Ishikawa (cell line): Measurements from ENCODE around the gene DDHD1.

Experiments used
- CEBPB ChIP-seq: IDR thresholded peaks from 2 replicates; pipeline ENCODE4 v1.6.1; 2012
- CREB1 ChIP-seq: IDR thresholded peaks from 2 replicates; pipeline ENCODE4 v1.6.1; 2012; ENCODE audit warnings: low read depth
- EGR1 ChIP-seq: IDR thresholded peaks from 2 replicates; pipeline ENCODE4 v1.6.1; 2012
- EP300 ChIP-seq: IDR thresholded peaks from 2 replicates; pipeline ENCODE4 v1.6.1; 2012; ENCODE audit warnings: borderline replicate concordance
- FOXM1 ChIP-seq: IDR thresholded peaks from 2 replicates; pipeline ENCODE4 v1.6.1; 2012; ENCODE audit warnings: low read depth, borderline replicate concordance
- MAX ChIP-seq: IDR thresholded peaks from 2 replicates; pipeline ENCODE4 v1.6.1; 2012
- NFIC ChIP-seq: IDR thresholded peaks from 2 replicates; pipeline ENCODE4 v1.6.1; 2012
- RAD21 ChIP-seq: IDR thresholded peaks from 2 replicates; pipeline ENCODE4 v1.6.1; 2012; ENCODE audit warnings: low read depth
- REST ChIP-seq: IDR thresholded peaks from 2 replicates; pipeline ENCODE4 v1.6.1; 2012; ENCODE audit warnings: low read depth, mild to moderate bottlenecking
- TAF1 ChIP-seq: IDR thresholded peaks from 2 replicates; pipeline ENCODE4 v1.6.1; 2012; ENCODE audit warnings: low read depth, mild to moderate bottlenecking
- TCF12 ChIP-seq: IDR thresholded peaks from 2 replicates; pipeline ENCODE4 v1.6.1; 2012; ENCODE audit warnings: low read depth
- TEAD4 ChIP-seq: IDR thresholded peaks from 2 replicates; pipeline ENCODE4 v1.6.1; 2012
- USF1 ChIP-seq: IDR thresholded peaks from 2 replicates; pipeline ENCODE4 v1.6.1; 2012
- YY1 ChIP-seq: IDR thresholded peaks from 2 replicates; pipeline ENCODE4 v1.6.1; 2012; ENCODE audit warnings: low read depth
- ZBTB7A ChIP-seq: IDR thresholded peaks from 2 replicates; pipeline ENCODE4 v1.6.1; 2012; ENCODE audit warnings: low read depth

The DDHD1 gene

DNA sequence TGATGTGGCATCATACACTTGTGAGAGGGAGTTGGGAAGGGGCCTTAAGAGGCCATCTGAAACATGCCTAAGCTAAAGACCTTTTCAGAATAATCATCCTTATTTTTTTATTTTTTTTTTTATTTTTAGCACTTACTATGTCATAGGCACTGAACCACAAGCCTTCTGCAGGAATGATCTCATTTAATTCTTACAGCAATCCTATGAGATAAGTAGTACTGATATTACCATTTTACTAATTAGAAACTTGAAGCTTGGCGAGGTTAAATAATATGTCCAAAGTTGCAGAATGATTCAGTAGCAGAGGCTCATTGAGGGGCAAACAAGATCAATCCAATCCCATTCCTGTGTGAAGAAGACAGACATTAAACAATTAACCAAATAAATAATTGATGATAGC lies 33.4 kb upstream of the DDHD1 start:
- TF ChIP-seq CREB1 (no peak), USF1 (no peak), RAD21 (no peak), CEBPB (no peak), EP300 (no peak), EGR1 (no peak), YY1 (no peak), TCF12 (no peak)

DNA sequence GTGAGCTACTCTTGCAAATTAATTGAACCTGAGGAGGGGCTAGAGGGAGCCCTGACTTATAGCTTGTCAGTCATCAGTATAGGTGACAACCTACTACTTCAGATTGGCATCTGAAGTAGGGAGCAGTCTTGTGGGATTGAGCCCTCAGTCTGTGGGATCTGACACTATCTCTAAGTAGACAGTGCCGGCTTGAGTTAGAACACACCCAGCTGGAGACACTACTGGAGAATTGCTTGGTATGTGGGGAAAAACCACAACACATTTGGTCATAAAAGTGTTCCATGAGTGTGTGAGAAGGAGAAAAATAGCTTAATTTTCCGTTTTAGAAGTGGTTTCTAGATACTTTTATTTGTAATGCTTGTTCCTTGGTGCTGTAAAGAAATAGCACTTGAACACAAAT lies 30.5 kb upstream of the DDHD1 start:
- no peak for TF ChIP-seq EGR1
- no peak for TF ChIP-seq REST
- no peak for TF ChIP-seq TCF12
- no peak for TF ChIP-seq YY1
- no peak for TF ChIP-seq RAD21
- no peak for TF ChIP-seq ZBTB7A
- no peak for TF ChIP-seq CREB1
- no peak for TF ChIP-seq CEBPB
- TF ChIP-seq USF1: no peak

GRCh38 chr14:53183056-53183455 lies 29.9 kb upstream of the DDHD1 start:
- TF ChIP-seq MAX: no peak
- no peak for TF ChIP-seq TCF12
- no peak for TF ChIP-seq REST
- no peak for TF ChIP-seq NFIC
- no peak for TF ChIP-seq FOXM1
- TF ChIP-seq TAF1: no peak
- no peak for TF ChIP-seq ZBTB7A
- no peak for TF ChIP-seq YY1

- TF ChIP-seq ZBTB7A: no peak
- TF ChIP-seq TEAD4: no peak
- TF ChIP-seq EGR1: no peak
- no peak for TF ChIP-seq FOXM1
- TF ChIP-seq CEBPB: no peak
- TF ChIP-seq USF1: no peak
- no peak for TF ChIP-seq NFIC
Observed at GRCh38 chr14:53180272-53181221, 27.4 kb upstream of the DDHD1 start.

GRCh38 chr14:53175375-53175774 lies 22.3 kb upstream of the DDHD1 start:
- TF ChIP-seq RAD21 (no peak), EP300 (no peak), TEAD4 (no peak), REST (no peak), CEBPB (no peak), NFIC (no peak), USF1 (no peak), TCF12 (no peak), CREB1 (no peak), EGR1 (no peak), MAX (no peak), FOXM1 (no peak), TAF1 (no peak), YY1 (no peak), ZBTB7A (no peak)
